Measurements from ENCODE around the gene CFAP99. TPM values are rescaled to one million over a fixed set of nuclear protein-coding genes. Genes with fewer than 3 reads are reported as not detected.
A peak's percentile ranks its signal among the peaks of the same experiment; 100 is the strongest.

The CFAP99 gene
- under 1 TPM; 0.32 to 0.49 TPM for total RNA-seq

GRCh38 chr4:2418650-2419571 lies at the start of gene CFAP99:
CFAP99 (plus strand) TSS chr4:2418955.
- peaks cover 17% of the 10 kb centered on the region for H3K4me1 ChIP-seq
- intact Hi-C loops (cut with DNase I), result no loop called here
- no peaks in the 10 kb centered on the region for H3K27me3 ChIP-seq
- no peaks in the 10 kb centered on the region for H3K36me3 ChIP-seq
- DNase-seq, result peak; percentile 99
- H3K9ac ChIP-seq (ENCODE audit: low read depth in 2 of 2, low read length in 2 of 2), result peak within 1 kb of the TSS; percentile 78 to 84
- no peak for TF ChIP-seq CTCF (IDR thresholded peaks at IDR 0.05)
- peak within 1 kb of the TSS; percentile 69 for H3K4me3 ChIP-seq
- H3K27ac ChIP-seq, result peak within 1 kb of the TSS; percentile 40
- H3K9me3 ChIP-seq, result no peaks in the 10 kb centered on the region

GRCh38 chr4:2370597-2371320 lies 48.0 kb upstream of the CFAP99 start:
- H3K9me3 ChIP-seq, result no peaks in the 10 kb centered on the region
- no peak overlapping the region for H3K4me3 ChIP-seq
- no peak overlapping the region for H3K27ac ChIP-seq
- no peak for DNase-seq
- H3K9ac ChIP-seq (ENCODE audit: low read depth in 2 of 2, low read length in 2 of 2), result no peak overlapping the region
- no peak for TF ChIP-seq CTCF (IDR thresholded peaks at IDR 0.05)
- intact Hi-C loops (cut with DNase I), result no loop called here
- no peaks in the 10 kb centered on the region for H3K4me1 ChIP-seq
- no peaks in the 10 kb centered on the region for H3K27me3 ChIP-seq
- no peaks in the 10 kb centered on the region for H3K36me3 ChIP-seq

- no peaks in the 10 kb centered on the region for H3K27me3 ChIP-seq
- no peak for TF ChIP-seq CTCF (IDR thresholded peaks at IDR 0.05)
- no peak overlapping the region for H3K4me3 ChIP-seq
- DNase-seq, result no peak
- intact Hi-C loops (cut with DNase I), result no loop called here
- H3K9me3 ChIP-seq, result no peaks in the 10 kb centered on the region
- H3K27ac ChIP-seq, result no peak overlapping the region
- no peaks in the 10 kb centered on the region for H3K36me3 ChIP-seq
- H3K4me1 ChIP-seq, result no peaks in the 10 kb centered on the region
- H3K9ac ChIP-seq (ENCODE audit: low read depth in 2 of 2, low read length in 2 of 2), result no peak overlapping the region
Measured at GRCh38 chr4:2371765-2372487, 46.8 kb upstream of the CFAP99 start.

GRCh38 chr4:2372488-2373030 lies 46.2 kb upstream of the CFAP99 start:
- Histone ChIP-seq H3K36me3 (no peaks in the 10 kb centered on the region), H3K9ac (ENCODE audit: low read depth in 2 of 2, low read length in 2 of 2) (no peak overlapping the region), H3K27ac (no peak overlapping the region), H3K9me3 (no peaks in the 10 kb centered on the region), H3K27me3 (no peaks in the 10 kb centered on the region), H3K4me3 (no peak overlapping the region), H3K4me1 (no peaks in the 10 kb centered on the region)
- DNase-seq, result no peak
- TF ChIP-seq CTCF (IDR thresholded peaks at IDR 0.05), result no peak
- intact Hi-C loops (cut with DNase I), result no loop called here

- no peaks in the 10 kb centered on the region for H3K27me3 ChIP-seq
- no peak overlapping the region for H3K4me3 ChIP-seq
- intact Hi-C loops (cut with DNase I), result no loop called here
- H3K36me3 ChIP-seq, result no peaks in the 10 kb centered on the region
- no peak overlapping the region for H3K9ac ChIP-seq (ENCODE audit: low read depth in 2 of 2, low read length in 2 of 2)
- H3K27ac ChIP-seq, result no peak overlapping the region
- no peaks in the 10 kb centered on the region for H3K4me1 ChIP-seq
- H3K9me3 ChIP-seq, result no peaks in the 10 kb centered on the region
- DNase-seq, result no peak
- no peak for TF ChIP-seq CTCF (IDR thresholded peaks at IDR 0.05)
Measured at GRCh38 chr4:2373532-2373931, 45.2 kb upstream of the CFAP99 start.

All from colonic mucosa (tissue), 4 donors.